Progenitor cell of endocrine pancreas (in vitro differentiated cells): ENCODE measurements around the gene SCAMP2. TPM values are rescaled to one million over a fixed set of nuclear protein-coding genes. Genes with fewer than 3 reads are reported as not detected.
"Not testable (repeated sequence)": the region's sequence is repeated elsewhere in the genome, so short reads cannot be mapped to it uniquely, and the experiment has no call there.

Experiments
- DNase-seq: peaks from one replicate; pipeline ENCODE4 v3.0.0; 2021; ENCODE audit warnings: low spot score; ENCODE audit not compliant: unreplicated experiment
- H3K27ac Mint-ChIP-seq: 2 replicates; pipeline ENCODE4 v1.8.0; 2021; ENCODE audit warnings: mild to moderate bottlenecking, moderate library complexity, mixed read lengths
- H3K27me3 Mint-ChIP-seq: 2 replicates; pipeline ENCODE4 v1.8.0; 2021; ENCODE audit warnings: mixed read lengths
- H3K36me3 Mint-ChIP-seq: 2 replicates; pipeline ENCODE4 v1.8.0; 2022; ENCODE audit warnings: mixed read lengths; ENCODE audit not compliant: insufficient read depth
- H3K4me1 Mint-ChIP-seq: 2 replicates; pipeline ENCODE4 v1.8.0; 2021; ENCODE audit warnings: low read depth, mixed read lengths
- H3K4me3 Mint-ChIP-seq: 2 replicates; pipeline ENCODE4 v1.8.0; 2021; ENCODE audit warnings: low read depth, mild to moderate bottlenecking, moderate library complexity, mixed read lengths
- H3K9me3 Mint-ChIP-seq: 2 replicates; pipeline ENCODE4 v1.8.0; 2021; ENCODE audit warnings: low read depth, mixed read lengths
- CTCF ChIP-seq: fragments of 200-600 bp; sonication (generic); IDR thresholded peaks from one replicate; pipeline ENCODE4 v1.5.0; 2021; ENCODE audit warnings: antibody characterized with exemption, mild to moderate bottlenecking; ENCODE audit not compliant: unreplicated experiment
- total RNA-seq: library from RNA; stranded (reverse); gene quantifications from 2 replicates; pipeline ENCODE4 v1.2.1, GENCODE V29; 2021

Gene SCAMP2
- total RNA-seq, 1 donor from 2014 or later, result 63.0 TPM

DNA sequence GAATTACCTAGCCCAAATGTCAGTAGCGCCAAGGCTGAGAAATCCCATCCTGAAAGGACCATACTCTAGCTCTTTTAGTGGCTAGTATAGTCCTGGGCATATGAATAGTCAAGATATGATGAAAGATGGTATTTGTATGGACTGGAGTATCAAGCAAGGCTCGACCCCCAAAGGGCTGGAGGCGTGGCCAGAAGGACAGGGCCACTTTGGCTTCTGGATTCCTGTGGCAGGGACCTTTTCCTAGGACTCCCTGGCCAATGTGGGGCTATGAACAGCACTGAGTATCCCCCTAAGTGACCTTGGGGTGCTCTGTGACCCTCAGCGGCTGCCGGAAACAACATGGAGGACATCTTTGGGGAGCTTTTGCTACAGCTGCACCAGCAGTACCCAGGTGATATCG lies 22.7 kb upstream of the SCAMP2 start:
- Mint-ChIP-seq H3K27ac (no peak overlapping the region), H3K36me3 (peaks cover 8% of the 10 kb centered on the region), H3K4me1 (no peaks in the 10 kb centered on the region), H3K9me3 (no peaks in the 10 kb centered on the region), H3K4me3 (no peak overlapping the region), H3K27me3 (no peaks in the 10 kb centered on the region)
- no peak for DNase-seq
- no peak for TF ChIP-seq CTCF

- not testable (repeated sequence) for H3K27ac Mint-ChIP-seq, H3K4me1 Mint-ChIP-seq, H3K4me3 Mint-ChIP-seq, DNase-seq, H3K27me3 Mint-ChIP-seq, H3K36me3 Mint-ChIP-seq, H3K9me3 Mint-ChIP-seq
Measured at GRCh38 chr15:74894383-74894782, 21.2 kb upstream of the SCAMP2 start.

GRCh38 chr15:74893627-74894026 lies 20.5 kb upstream of the SCAMP2 start:
- no peak for TF ChIP-seq CTCF
- Mint-ChIP-seq H3K27me3 (no peaks in the 10 kb centered on the region), H3K4me1 (peaks cover 10% of the 10 kb centered on the region), H3K9me3 (no peaks in the 10 kb centered on the region), H3K4me3 (no peak overlapping the region), H3K27ac (no peak overlapping the region), H3K36me3 (peaks cover 3% of the 10 kb centered on the region)
- no peak for DNase-seq

DNA sequence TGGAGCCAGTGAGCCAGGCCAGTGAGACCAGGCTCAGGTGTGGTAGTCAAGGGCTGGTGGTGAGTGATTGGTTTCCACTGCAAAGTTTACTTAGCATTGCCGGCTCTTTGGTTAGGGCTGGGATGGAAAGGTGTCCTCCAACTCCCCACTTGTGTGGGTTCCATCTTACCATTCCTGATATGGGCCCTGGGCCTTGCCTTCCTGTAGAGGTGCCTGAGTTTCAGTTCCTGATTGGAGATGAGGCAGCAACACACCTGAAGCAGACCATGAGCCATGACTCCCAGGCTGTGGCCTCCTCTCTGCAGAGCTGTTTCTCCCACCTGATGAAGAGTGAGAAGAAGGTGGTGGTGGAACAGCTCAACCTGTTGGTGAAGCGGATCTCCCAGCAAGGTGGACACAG lies 19.8 kb upstream of the SCAMP2 start:
- no peak for TF ChIP-seq CTCF
- H3K4me3 Mint-ChIP-seq, result no peak overlapping the region
- H3K36me3 Mint-ChIP-seq, result peaks cover 3% of the 10 kb centered on the region
- no peak for DNase-seq
- no peaks in the 10 kb centered on the region for H3K27me3 Mint-ChIP-seq
- peaks cover 10% of the 10 kb centered on the region for H3K4me1 Mint-ChIP-seq
- no peaks in the 10 kb centered on the region for H3K9me3 Mint-ChIP-seq
- H3K27ac Mint-ChIP-seq, result no peak overlapping the region

- H3K36me3 Mint-ChIP-seq, result peaks cover 3% of the 10 kb centered on the region
- no peak overlapping the region for H3K4me3 Mint-ChIP-seq
- H3K9me3 Mint-ChIP-seq, result no peaks in the 10 kb centered on the region
- no peak for TF ChIP-seq CTCF
- H3K27me3 Mint-ChIP-seq, result no peaks in the 10 kb centered on the region
- DNase-seq, result no peak
- H3K4me1 Mint-ChIP-seq, result peaks cover 10% of the 10 kb centered on the region
- no peak overlapping the region for H3K27ac Mint-ChIP-seq
Measured at GRCh38 chr15:74892313-74892712, 19.1 kb upstream of the SCAMP2 start.

DNA sequence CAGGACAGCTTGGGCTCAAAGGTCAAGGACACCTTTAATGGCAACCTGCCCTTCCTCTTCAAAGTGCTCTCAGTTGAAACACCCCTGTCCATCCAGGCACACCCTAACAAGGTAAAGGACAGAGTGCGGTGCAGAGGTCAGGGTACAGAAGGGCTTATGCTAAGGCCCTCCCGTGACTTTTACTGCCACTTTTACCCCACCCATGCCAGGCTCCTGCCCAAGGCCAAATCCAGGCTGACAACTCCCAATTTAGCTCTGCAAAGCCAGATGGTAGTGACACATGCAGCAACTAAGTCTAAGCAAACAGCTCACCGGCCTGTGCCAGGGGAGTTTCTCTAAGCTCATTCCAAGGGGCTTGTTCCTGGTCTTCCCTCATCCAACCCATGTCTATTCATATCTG lies 18.3 kb upstream of the SCAMP2 start:
- Mint-ChIP-seq H3K4me1 (peaks cover 11% of the 10 kb centered on the region), H3K27me3 (no peaks in the 10 kb centered on the region), H3K27ac (no peak overlapping the region), H3K4me3 (peak overlapping the region; percentile 90), H3K36me3 (peaks cover 3% of the 10 kb centered on the region), H3K9me3 (no peaks in the 10 kb centered on the region)
- no peak for TF ChIP-seq CTCF
- DNase-seq, result no peak
